Transverse colon (tissue), 4 donors: Measurements from ENCODE around the gene CIRBP. TPM values are rescaled to one million over a fixed set of nuclear protein-coding genes. Genes with fewer than 3 reads are reported as not detected.

Source experiments
- DNase-seq: peaks from one replicate; pipeline ENCODE4 v3.0.0-alpha.2; 2019
- H3K27ac ChIP-seq, 4 donors: fragments of 200-600 bp; sonication (generic); 2 replicates each; pipeline ENCODE4 v1.5.1; 2016 to 2018; ENCODE audit warnings: inconsistent platforms in 4 of 4
- H3K27me3 ChIP-seq: fragments of 200-600 bp; sonication (generic); 2 replicates; pipeline ENCODE4 v1.5.1; 2017; ENCODE audit warnings: inconsistent platforms
- H3K36me3 ChIP-seq, 4 donors: fragments of 200-600 bp; sonication (generic); 2 replicates each; pipeline ENCODE4 v1.5.1; 2017 to 2019; ENCODE audit warnings: inconsistent platforms in 4 of 4
- H3K4me1 ChIP-seq, 4 donors: fragments of 200-600 bp; sonication (generic); 2 replicates each; pipeline ENCODE4 v1.5.1; 2017 to 2020; ENCODE audit warnings: inconsistent platforms in 4 of 4
- H3K4me3 ChIP-seq, 4 donors: fragments of 200-600 bp; sonication (generic); 1 replicate in 1 of 4; 2 replicates in 3 of 4; pipeline versions ENCODE4 v1.5.1 to v1.6.1; 2017 to 2019; ENCODE audit warnings: inconsistent platforms in 4 of 4
- H3K9me3 ChIP-seq, 2 donors: fragments of 200-600 bp; sonication (generic); 2 replicates each; pipeline ENCODE4 v1.5.1; 2017 to 2019; ENCODE audit warnings: inconsistent platforms in 2 of 2
- EP300 ChIP-seq: sonication (generic); formaldehyde crosslinking; IDR thresholded peaks from one replicate; pipeline ENCODE4 v1.6.1; 2017; ENCODE audit warnings: antibody characterized with exemption, low read depth
- POLR2A ChIP-seq: fragments of 450-650 bp; IDR thresholded peaks from one replicate; pipeline ENCODE4 v1.6.1; 2016; ENCODE audit warnings: antibody characterized with exemption, mild to moderate bottlenecking, moderate library complexity
- POLR2AphosphoS5 ChIP-seq, 3 donors: sonication (generic); formaldehyde crosslinking; IDR thresholded peaks; one replicate each; pipeline ENCODE4 v1.6.1; 2016; ENCODE audit warnings: antibody characterized with exemption in 3 of 3
- WGBS, 2 donors: methylation state at CpG; one replicate each; pipeline ENCODE4 v1.1.5; 2018; ENCODE audit warnings: low coverage in 1 of 2; 5-methylcytosine and 5-hydroxymethylcytosine counted together
- in situ Hi-C, 4 donors: fragments of 200-750 bp; cut with MboI; loops; one replicate each; pipeline versions ENCODE4 v1.15.0 to v1.15.1; 2017; ENCODE audit warnings: low sequenced_read_pairs in 3 of 4, low pct_ligation_motif_present in 1 of 4, low pct_unique_long_range_greater_than_20kb in 1 of 4
- intact Hi-C: fragments of 100-400 bp; cut with DNase I; formaldehyde crosslinking; loops from one replicate; pipeline ENCODE4 v1.15.1; 2023; ENCODE audit warnings: low total_unique reads
- total RNA-seq, 4 donors: library from RNA; depleted of rRNA; stranded (reverse); fragments of >200 nt; gene quantifications; one replicate each; pipeline ENCODE4 v1.1.0, GENCODE V29; 2016
- TF ChIP-seq, protein P1 (sequence below), 5 experiments: fragments of 200-600 bp in 3 of 5; fragments of 450-650 bp in 2 of 5; sonication (generic) in 3 of 5; IDR thresholded peaks; 1 replicate in 2 of 5; 2 replicates in 3 of 5; pipeline ENCODE4 v1.5.1; 2016 to 2017; ENCODE audit warnings: antibody characterized with exemption in 5 of 5, inconsistent platforms in 3 of 5, mild to moderate bottlenecking in 2 of 5, moderate library complexity in 1 of 5

CIRBP gene
- total RNA-seq, 4 donors from 2014 or later = 431 to 488 (median 460) TPM

DNA sequence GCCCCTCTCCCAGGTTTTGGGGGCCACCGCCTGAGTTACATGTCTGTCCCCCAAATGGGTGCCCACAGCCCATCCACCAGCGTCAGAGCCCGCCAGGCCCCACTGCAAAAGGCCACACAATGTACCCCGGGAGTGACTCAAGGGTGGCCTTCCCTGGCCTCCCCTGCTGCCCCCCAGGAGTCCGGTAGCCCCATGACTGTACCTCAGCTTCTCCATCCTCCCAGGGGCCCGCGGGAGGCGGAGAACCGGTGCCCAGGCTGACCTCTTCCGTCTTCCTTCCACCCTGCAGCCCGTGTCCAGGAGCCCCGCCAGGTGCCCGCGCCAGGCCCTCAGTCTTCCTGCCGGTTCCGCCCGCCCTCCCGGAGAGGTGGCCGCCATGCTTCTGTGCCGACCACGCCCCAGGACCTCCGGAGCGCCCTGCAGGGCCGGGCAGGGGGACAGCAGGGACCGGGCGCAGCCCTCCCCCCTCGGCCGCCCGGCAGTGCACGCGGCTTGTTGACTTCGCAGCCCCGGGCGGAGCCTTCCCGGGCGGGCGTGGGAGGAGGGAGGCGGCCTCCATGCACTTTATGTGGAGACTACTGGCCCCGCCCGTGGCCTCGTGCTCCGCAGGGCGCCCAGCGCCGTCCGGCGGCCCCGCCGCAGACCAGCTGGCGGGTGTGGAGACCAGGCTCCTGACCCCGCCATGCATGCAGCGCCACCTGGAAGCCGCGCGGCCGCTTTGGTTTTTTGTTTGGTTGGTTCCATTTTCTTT is 41.7 kb upstream of the CIRBP start:
- no peaks in the 10 kb centered on the region for H3K9me3 ChIP-seq
- in situ Hi-C loops = no loop called here
- no peak overlapping the region for H3K27ac ChIP-seq
- H3K4me1 ChIP-seq = peaks cover under 1 to 10% (median 5%) of the 10 kb centered on the region in 4 donors
- DNase-seq = no peak
- no peak for TF ChIP-seq POLR2A
- TF ChIP-seq POLR2AphosphoS5 (IDR thresholded peaks at IDR 0.05) = no peak
- TF ChIP-seq, protein P1, sequence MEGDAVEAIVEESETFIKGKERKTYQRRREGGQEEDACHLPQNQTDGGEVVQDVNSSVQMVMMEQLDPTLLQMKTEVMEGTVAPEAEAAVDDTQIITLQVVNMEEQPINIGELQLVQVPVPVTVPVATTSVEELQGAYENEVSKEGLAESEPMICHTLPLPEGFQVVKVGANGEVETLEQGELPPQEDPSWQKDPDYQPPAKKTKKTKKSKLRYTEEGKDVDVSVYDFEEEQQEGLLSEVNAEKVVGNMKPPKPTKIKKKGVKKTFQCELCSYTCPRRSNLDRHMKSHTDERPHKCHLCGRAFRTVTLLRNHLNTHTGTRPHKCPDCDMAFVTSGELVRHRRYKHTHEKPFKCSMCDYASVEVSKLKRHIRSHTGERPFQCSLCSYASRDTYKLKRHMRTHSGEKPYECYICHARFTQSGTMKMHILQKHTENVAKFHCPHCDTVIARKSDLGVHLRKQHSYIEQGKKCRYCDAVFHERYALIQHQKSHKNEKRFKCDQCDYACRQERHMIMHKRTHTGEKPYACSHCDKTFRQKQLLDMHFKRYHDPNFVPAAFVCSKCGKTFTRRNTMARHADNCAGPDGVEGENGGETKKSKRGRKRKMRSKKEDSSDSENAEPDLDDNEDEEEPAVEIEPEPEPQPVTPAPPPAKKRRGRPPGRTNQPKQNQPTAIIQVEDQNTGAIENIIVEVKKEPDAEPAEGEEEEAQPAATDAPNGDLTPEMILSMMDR (IDR thresholded peaks at IDR 0.05) = no peak
- no peak for TF ChIP-seq EP300
- H3K36me3 ChIP-seq = peaks cover 0 to 20% (median 6%) of the 10 kb centered on the region in 4 donors
- no peaks in the 10 kb centered on the region for H3K27me3 ChIP-seq
- WGBS, 2 donors = 91% methylated on average over 55 of the region's 56 CpGs; no CpG with 5 or more reads in 1 of the 2 donors
- intact Hi-C loops = loop anchor here (1.0 kb wide), 1 partner anchor 30 kb away; no protein-coding TSS in a partner anchor
- H3K4me3 ChIP-seq = no peak overlapping the region

DNA sequence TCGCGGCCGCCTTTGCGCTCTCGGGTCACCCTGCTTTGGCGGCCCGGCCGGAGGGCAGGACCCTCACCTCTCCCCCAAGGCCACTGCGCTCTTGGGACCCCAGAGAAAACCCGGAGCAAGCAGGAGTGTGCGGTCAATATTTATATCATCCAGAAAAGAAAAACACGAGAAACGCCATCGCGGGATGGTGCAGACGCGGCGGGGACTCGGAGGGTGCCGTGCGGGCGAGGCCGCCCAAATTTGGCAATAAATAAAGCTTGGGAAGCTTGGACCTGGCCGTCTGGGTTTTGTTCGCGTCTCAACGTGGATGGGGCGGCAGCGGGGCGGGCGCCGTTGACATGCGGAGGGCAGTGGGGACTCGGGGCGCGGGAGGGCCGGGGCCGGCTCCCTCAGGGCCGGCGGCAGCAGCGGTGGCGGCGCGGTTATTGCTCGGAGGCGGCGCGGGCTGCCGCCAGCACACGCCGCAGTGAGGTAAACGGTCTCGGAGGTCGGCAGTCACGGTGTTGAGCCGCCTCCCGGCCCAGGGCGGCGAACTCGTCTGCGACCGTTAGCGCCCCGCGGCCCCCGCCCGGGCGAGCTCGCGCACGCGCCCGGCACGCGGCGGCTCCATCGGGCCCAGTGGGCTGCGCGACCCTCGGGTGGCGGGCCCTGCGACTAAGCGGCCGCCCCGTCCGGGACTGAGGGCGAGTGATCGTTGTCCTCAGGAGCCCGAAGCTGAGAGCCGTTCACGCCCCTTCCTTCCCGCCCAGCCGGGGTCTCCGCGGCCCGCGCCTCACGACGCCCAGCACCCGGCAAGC is 40.8 kb upstream of the CIRBP start:
- no peak for TF ChIP-seq POLR2A
- TF ChIP-seq EP300 = no peak
- TF ChIP-seq, protein P1 (IDR thresholded peaks at IDR 0.05) = no peak
- TF ChIP-seq POLR2AphosphoS5 (IDR thresholded peaks at IDR 0.05) = no peak
- Histone ChIP-seq H3K4me3 (no peak overlapping the region), H3K27me3 (no peaks in the 10 kb centered on the region), H3K27ac (no peak overlapping the region), H3K4me1 (peaks cover 9 to 15% (median 14%) of the 10 kb centered on the region in 4 donors), H3K9me3 (no peaks in the 10 kb centered on the region), H3K36me3 (peaks cover 0 to 20% (median 6%) of the 10 kb centered on the region in 4 donors)
- intact Hi-C loops (loop anchor here (1.0 kb wide), 1 partner anchor 29 kb away; no protein-coding TSS in a partner anchor), in situ Hi-C loops (no loop called here)
- 94 to 95% methylated on average over 22 to 100 of the region's 100 CpGs for WGBS, 2 donors
- no peak for DNase-seq

DNA sequence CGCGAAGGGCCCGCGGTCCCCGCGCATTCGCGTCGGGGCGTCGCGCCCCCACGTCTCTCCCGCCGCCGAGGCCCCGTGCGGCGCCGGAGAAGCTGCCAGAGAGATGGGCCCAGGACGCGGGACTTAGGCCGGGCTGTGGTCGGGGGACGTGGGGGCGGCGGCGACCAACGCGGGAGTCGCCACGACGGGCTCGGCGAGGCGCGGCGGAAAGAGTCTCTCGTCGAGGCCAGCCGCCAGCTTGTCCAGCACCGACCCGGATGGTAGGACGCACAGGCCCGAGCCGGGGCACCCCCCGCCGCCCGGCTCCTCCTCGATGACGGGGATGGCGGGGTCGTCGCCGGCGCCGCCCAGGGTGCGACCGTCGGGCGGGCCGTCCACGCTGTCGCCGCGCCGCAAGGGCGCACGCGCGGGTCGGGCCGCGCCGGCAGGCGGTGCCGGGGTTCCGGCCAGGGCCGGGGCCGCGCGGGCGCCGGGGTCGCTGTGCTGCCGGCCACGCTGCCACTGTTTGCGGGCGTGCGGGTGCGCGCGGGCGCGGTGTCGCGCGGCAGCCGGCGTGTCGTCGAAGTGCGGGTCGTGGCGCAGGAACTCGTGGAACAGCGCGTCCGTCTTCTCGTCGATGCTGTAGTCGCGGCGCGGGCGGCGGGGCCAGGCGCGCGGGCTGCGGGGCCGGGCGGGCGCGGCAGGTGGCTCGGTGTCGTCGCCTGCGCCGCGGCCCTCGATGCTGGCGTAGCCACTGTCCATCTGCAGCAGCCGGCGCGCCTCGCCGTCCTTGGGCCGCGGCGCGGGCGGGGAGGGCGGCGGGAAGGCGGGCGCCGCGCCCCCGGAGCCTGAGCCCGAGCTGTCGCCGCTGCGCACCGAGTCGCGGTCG is 39.8 kb upstream of the CIRBP start:
- TF ChIP-seq POLR2AphosphoS5 (IDR thresholded peaks at IDR 0.05) (no peak), POLR2A (no peak), EP300 (no peak)
- TF ChIP-seq, protein P1 (IDR thresholded peaks at IDR 0.05) = no peak
- in situ Hi-C loops = no loop called here

More for the DNA sequence above, 39.8 kb upstream of the CIRBP start:
- H3K9me3 ChIP-seq = no peaks in the 10 kb centered on the region
- H3K36me3 ChIP-seq = peaks cover 0 to 20% (median 6%) of the 10 kb centered on the region in 4 donors
- no peak overlapping the region for H3K27ac ChIP-seq
- WGBS, 2 donors = 94 to 97% methylated on average over 16 to 148 of the region's 158 CpGs
- no peak for DNase-seq
- H3K27me3 ChIP-seq = peaks cover 9% of the 10 kb centered on the region
- H3K4me1 ChIP-seq = peaks cover 11 to 23% (median 19%) of the 10 kb centered on the region in 4 donors
- intact Hi-C loops = no loop called here
- H3K4me3 ChIP-seq = no peak overlapping the region
